Thymus (tissue), 11 donors: ENCODE data around the gene CA11. TPM values are rescaled to one million over a fixed set of nuclear protein-coding genes. Genes with fewer than 3 reads are reported as not detected.

Source experiments
- DNase-seq, 9 donors: peaks; one replicate each; pipeline ENCODE4 v3.0.0-alpha.2; 2013; ENCODE audit warnings: low spot score in 9 of 9, low read depth in 6 of 9, missing footprints in 1 of 9
- H3K27ac ChIP-seq, 2 donors: one replicate each; pipeline ENCODE4 v1.5.1; 2013; ENCODE audit warnings: control low read depth in 1 of 2, low read depth in 1 of 2, low read length in 1 of 2, mild to moderate bottlenecking in 1 of 2, moderate library complexity in 1 of 2
- H3K27me3 ChIP-seq, 2 donors: one replicate each; pipeline ENCODE4 v1.5.1; 2013; ENCODE audit warnings: low read length in 1 of 2; ENCODE audit not compliant: control insufficient read depth in 2 of 2, insufficient read depth in 1 of 2
- H3K36me3 ChIP-seq, 2 donors: one replicate each; pipeline ENCODE4 v1.5.1; 2013; ENCODE audit warnings: low read length in 1 of 2, mild to moderate bottlenecking in 1 of 2, moderate library complexity in 1 of 2; ENCODE audit not compliant: control insufficient read depth in 2 of 2, insufficient read depth in 2 of 2
- H3K4me1 ChIP-seq, 2 donors: one replicate each; pipeline ENCODE4 v1.5.1; 2013; ENCODE audit warnings: low read length in 2 of 2; ENCODE audit not compliant: control insufficient read depth in 2 of 2, insufficient read depth in 2 of 2
- H3K4me3 ChIP-seq, 2 donors: one replicate each; pipeline ENCODE4 v1.5.1; 2013; ENCODE audit warnings: low read length in 2 of 2, control low read depth in 1 of 2, mild to moderate bottlenecking in 1 of 2
- H3K9me3 ChIP-seq, 2 donors: one replicate each; pipeline ENCODE4 v1.5.1; 2013; ENCODE audit warnings: low read length in 1 of 2, mild to moderate bottlenecking in 1 of 2; ENCODE audit not compliant: control insufficient read depth in 2 of 2, insufficient read depth in 1 of 2
- WGBS: extraction: QIAGEN DNeasy Blood & Tissue Kit; methylation state at CpG from one replicate; pipeline ENCODE4 v1.1.7; 2013; 5-methylcytosine and 5-hydroxymethylcytosine counted together
- polyA plus RNA-seq: library from polyadenylated mRNA; stranded (reverse); fragments of 200-250 nt; gene quantifications from one replicate; pipeline ENCODE4 v1.2.3, GENCODE V29; 2013
- total RNA-seq: library from RNA; stranded (reverse); fragments of 120-200 nt; gene quantifications from one replicate; pipeline ENCODE4 v1.2.4, GENCODE V29; 2013
- donor health status: healthy.

The CA11 gene
- total and polyA plus RNA-seq, 2 donors, result 9.8 to 15.3 TPM

DNA sequence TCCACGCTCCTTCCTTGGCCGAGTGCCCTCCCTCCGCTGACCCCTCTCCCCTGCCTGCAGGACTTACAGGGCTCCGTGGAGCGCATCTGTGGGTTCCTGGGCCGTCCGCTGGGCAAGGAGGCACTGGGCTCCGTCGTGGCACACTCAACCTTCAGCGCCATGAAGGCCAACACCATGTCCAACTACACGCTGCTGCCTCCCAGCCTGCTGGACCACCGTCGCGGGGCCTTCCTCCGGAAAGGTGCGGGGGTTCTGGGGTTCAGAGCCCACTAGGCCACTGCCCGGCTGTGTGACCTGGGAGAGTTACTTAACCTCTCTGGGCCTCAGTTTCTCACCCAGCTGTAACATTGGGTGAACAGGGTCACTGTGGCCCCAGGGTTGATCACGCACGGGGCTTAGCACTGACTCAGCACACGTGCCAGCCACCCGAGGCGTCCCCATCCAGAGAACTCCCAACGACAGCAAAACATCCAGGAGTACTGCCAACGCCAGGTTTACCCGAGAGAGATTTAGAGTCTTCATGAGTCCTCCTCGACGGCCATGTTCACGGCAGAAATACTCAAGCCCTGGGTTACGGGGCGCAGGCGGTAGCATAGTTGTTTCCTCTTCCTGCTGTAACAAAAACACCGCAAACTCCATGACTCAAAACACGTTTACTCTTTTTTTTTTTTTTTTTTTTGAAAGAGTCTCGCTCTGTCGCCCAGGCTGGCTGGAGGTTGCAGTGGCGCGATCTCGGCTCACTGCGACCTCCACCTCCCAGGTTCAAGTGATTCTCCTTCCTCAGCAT lies 49.1 kb downstream of the CA11 start:
- Histone ChIP-seq H3K36me3 (no peaks in the 10 kb centered on the region), H3K4me1 (no peaks in the 10 kb centered on the region), H3K27me3 (peaks cover 0 to 7% of the 10 kb centered on the region in 2 donors), H3K9me3 (no peaks in the 10 kb centered on the region), H3K27ac (no peak overlapping the region), H3K4me3 (no peak overlapping the region)
- DNase-seq, result peak in 1 of 9 donors; percentile 21
- WGBS, result 85% methylated on average over 39 of the region's 39 CpGs

DNA sequence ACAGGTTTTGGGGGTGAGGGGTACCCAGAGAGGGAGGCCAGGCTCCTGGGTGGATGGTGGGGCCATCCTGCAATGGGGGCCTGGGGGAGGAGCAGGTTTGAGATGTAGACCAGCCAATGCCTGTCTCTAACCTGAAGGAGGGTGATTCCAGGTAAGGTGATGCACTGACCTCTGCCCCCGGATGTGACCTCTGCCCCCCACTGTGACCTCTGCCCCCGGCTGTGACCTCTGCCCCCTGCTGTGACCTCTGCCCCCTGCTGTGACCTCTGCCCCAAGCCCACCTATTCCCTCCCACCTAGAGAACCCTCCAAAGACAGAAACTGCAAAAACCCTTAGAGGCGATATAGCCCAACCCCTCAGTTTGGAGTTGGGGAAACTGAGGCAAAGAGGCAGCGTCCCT lies 49.8 kb downstream of the CA11 start:
- H3K4me1 ChIP-seq, result no peaks in the 10 kb centered on the region
- H3K36me3 ChIP-seq, result no peaks in the 10 kb centered on the region
- peaks cover 0 to 12% of the 10 kb centered on the region in 2 donors for H3K27me3 ChIP-seq
- WGBS, result 90% methylated on average over 4 of the region's 4 CpGs
- no peak overlapping the region for H3K27ac ChIP-seq
- H3K4me3 ChIP-seq, result no peak overlapping the region
- DNase-seq, result no peak
- H3K9me3 ChIP-seq, result no peaks in the 10 kb centered on the region

- H3K27me3 ChIP-seq, result peaks cover 0 to 16% of the 10 kb centered on the region in 2 donors
- H3K9me3 ChIP-seq, result no peaks in the 10 kb centered on the region
- no peak overlapping the region for H3K4me3 ChIP-seq
- H3K4me1 ChIP-seq, result no peaks in the 10 kb centered on the region
- WGBS, result 94% methylated on average over 6 of the region's 6 CpGs
- H3K36me3 ChIP-seq, result no peaks in the 10 kb centered on the region
- H3K27ac ChIP-seq, result no peak overlapping the region
- no peak for DNase-seq
Measured at GRCh38 chr19:48595833-48596232, 50.2 kb downstream of the CA11 start.

DNA sequence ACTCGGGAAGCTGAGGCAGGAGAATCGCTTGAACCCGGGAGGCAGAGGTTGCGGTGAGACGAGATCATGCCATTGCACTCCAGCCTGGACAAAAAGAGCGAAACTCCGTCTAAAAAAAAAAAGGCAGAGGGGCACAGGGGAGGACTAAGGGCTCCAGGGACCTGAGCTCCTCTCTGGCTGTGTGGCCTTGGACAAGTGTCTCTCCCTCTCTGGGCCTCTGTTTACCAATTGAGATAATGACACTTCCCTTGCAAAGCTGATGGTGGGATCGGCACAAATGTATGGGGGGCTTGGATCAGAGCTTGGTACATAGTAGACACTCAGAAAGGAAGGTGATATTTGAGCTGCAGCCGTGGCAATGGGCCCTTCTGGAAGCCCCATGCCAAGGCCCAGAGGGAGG lies 50.8 kb downstream of the CA11 start:
- DNase-seq, result no peak
- Histone ChIP-seq H3K4me1 (no peaks in the 10 kb centered on the region), H3K27me3 (peaks cover 0 to 18% of the 10 kb centered on the region in 2 donors), H3K4me3 (no peak overlapping the region), H3K9me3 (no peaks in the 10 kb centered on the region), H3K36me3 (no peaks in the 10 kb centered on the region), H3K27ac (no peak overlapping the region)
- 86% methylated on average over 9 of the region's 9 CpGs for WGBS

DNA sequence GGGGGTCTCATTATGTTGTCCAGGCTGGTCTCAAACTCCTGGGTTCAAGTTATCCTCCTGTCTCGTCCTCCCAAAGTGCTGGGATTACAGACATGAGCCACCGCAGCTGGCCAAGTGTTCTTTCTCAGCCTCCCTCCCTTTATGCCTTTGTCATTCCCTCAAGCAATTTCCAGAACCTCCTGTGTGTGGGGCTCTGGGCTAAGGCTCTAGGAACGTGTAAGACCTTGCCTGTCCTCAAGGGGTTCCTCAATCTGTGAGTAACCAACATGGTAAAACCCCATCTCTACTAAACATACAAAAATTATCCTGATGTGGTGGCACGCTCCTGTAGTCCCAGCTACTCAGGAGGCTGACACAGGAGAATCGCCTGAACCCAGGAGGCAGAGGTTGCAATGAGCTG lies 55.0 kb downstream of the CA11 start:
- Histone ChIP-seq H3K36me3 (no peaks in the 10 kb centered on the region), H3K27ac (no peak overlapping the region), H3K4me1 (peaks cover 0 to 8% of the 10 kb centered on the region in 2 donors), H3K27me3 (peaks cover 0 to 34% of the 10 kb centered on the region in 2 donors), H3K9me3 (peaks cover 0 to 3% of the 10 kb centered on the region in 2 donors), H3K4me3 (no peak overlapping the region)
- 91% methylated on average over 5 of the region's 5 CpGs for WGBS
- no peak for DNase-seq

DNA sequence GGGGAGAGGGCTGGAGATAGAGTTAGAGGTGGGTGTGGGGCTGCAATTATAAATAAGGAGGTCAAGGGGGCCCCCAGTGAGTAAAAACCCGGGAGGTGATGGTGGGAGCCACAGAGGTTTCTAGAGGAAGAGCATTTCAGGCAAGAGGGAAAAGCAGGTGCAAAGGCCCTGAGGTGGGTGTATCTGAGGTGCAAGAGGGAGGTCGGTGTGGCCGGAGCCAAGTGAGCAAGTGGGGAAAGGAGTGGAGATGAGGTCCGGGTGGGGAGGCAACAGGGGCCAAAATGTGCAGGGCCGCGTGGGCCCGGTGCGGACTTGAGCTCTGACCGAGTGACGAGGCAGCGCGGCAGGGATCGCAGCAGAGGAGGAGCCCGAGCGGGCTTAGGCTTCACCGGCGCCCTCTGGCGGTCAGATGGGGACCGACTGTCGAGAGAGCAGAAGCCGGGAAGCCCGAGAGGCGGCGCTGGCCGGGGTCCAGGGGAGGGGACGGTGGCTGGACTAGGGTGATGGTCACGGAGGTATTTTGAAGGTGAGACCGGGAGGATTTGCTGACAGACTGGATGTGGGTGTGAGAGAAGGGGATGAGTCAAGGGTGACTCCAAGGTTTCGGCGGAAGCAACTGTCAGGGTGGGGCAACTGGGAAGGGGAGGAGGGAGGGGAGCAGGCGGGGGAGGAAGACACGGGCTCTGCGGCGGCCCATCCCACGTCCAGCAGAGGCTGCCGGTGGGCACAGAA lies 57.2 kb downstream of the CA11 start:
- peaks cover 0 to 3% of the 10 kb centered on the region in 2 donors for H3K9me3 ChIP-seq
- DNase-seq, result peak; percentile 48 to 85 (median 76)
- peaks cover 0 to 8% of the 10 kb centered on the region in 2 donors for H3K4me1 ChIP-seq
- H3K27ac ChIP-seq, result no peak overlapping the region
- peaks cover 0 to 34% of the 10 kb centered on the region in 2 donors for H3K27me3 ChIP-seq
- H3K4me3 ChIP-seq, result peak overlapping the region; percentile 16 to 27
- 5% methylated on average over 36 of the region's 36 CpGs for WGBS
- H3K36me3 ChIP-seq, result no peaks in the 10 kb centered on the region

Other genes with a start within 250 kb of the CA11 start
- 20.2 TPM for gene GRWD1, start 200.2 kb downstream of the CA11 start, total RNA-seq
- 8.4 TPM for gene GRWD1, start 200.2 kb downstream of the CA11 start, polyA plus RNA-seq
- 0.19 TPM for gene KCNJ14, start 190.6 kb downstream of the CA11 start, total RNA-seq
- gene KCNJ14, start 190.6 kb downstream of the CA11 start, polyA plus RNA-seq, result 0.78 TPM
- 32.0 TPM for gene CYTH2, start 176.8 kb downstream of the CA11 start, total RNA-seq
- gene CYTH2, start 176.8 kb downstream of the CA11 start, polyA plus RNA-seq, result 42.4 TPM
- 0.19 TPM for gene LMTK3, start 134.4 kb downstream of the CA11 start, total RNA-seq
- gene LMTK3, start 134.4 kb downstream of the CA11 start, polyA plus RNA-seq, result 1.5 TPM
- gene SULT2B1, start 94.0 kb downstream of the CA11 start, total RNA-seq, result 0.09 TPM
- gene SULT2B1, start 94.0 kb downstream of the CA11 start, polyA plus RNA-seq, result 4.3 TPM
- not detected for gene SPACA4, start 39.4 kb downstream of the CA11 start, total RNA-seq
- not detected for gene SPACA4, start 39.4 kb downstream of the CA11 start, polyA plus RNA-seq
- gene FAM83E, start 31.1 kb downstream of the CA11 start, total RNA-seq, result 0.33 TPM
- gene FAM83E, start 31.1 kb downstream of the CA11 start, polyA plus RNA-seq, result 2.2 TPM
- gene RPL18, start 27.0 kb downstream of the CA11 start, total RNA-seq, result 2,287 TPM
- gene RPL18, start 27.0 kb downstream of the CA11 start, polyA plus RNA-seq, result 2,606 TPM
- 4.6 TPM for gene SPHK2, start 26.7 kb downstream of the CA11 start, total RNA-seq
- gene SPHK2, start 26.7 kb downstream of the CA11 start, polyA plus RNA-seq, result 13.4 TPM
- 15.8 TPM for gene DBP, start 8.8 kb downstream of the CA11 start, total RNA-seq
- 21.2 TPM for gene DBP, start 8.8 kb downstream of the CA11 start, polyA plus RNA-seq
- gene NTN5, start 26.8 kb upstream of the CA11 start, total RNA-seq, result 0.09 TPM
- gene NTN5, start 26.8 kb upstream of the CA11 start, polyA plus RNA-seq, result 3.5 TPM
- gene FUT2, start 49.8 kb upstream of the CA11 start, total RNA-seq, result 0.66 TPM
- gene FUT2, start 49.8 kb upstream of the CA11 start, polyA plus RNA-seq, result 3.2 TPM
- 0.38 TPM for gene MAMSTR, start 73.5 kb upstream of the CA11 start, total RNA-seq
- gene MAMSTR, start 73.5 kb upstream of the CA11 start, polyA plus RNA-seq, result 1.2 TPM
- 3.3 TPM for gene RASIP1, start 94.4 kb upstream of the CA11 start, total RNA-seq
- gene RASIP1, start 94.4 kb upstream of the CA11 start, polyA plus RNA-seq, result 15.6 TPM
- 0.05 TPM for gene IZUMO1, start 100.7 kb upstream of the CA11 start, total RNA-seq
- gene IZUMO1, start 100.7 kb upstream of the CA11 start, polyA plus RNA-seq, result 0.18 TPM
- gene FUT1, start 106.5 kb upstream of the CA11 start, total RNA-seq, result 0.52 TPM
- gene FUT1, start 106.5 kb upstream of the CA11 start, polyA plus RNA-seq, result 1.3 TPM
- not detected for gene FGF21, start 109.3 kb upstream of the CA11 start, total RNA-seq
- 0.11 TPM for gene FGF21, start 109.3 kb upstream of the CA11 start, polyA plus RNA-seq
- gene BCAT2, start 164.8 kb upstream of the CA11 start, total RNA-seq, result 18.9 TPM
- 37.5 TPM for gene BCAT2, start 164.8 kb upstream of the CA11 start, polyA plus RNA-seq
- 9.9 TPM for gene HSD17B14, start 190.3 kb upstream of the CA11 start, total RNA-seq
- gene HSD17B14, start 190.3 kb upstream of the CA11 start, polyA plus RNA-seq, result 20.4 TPM
- 4.1 TPM for gene PLEKHA4, start 222.4 kb upstream of the CA11 start, total RNA-seq
- 17.3 TPM for gene PLEKHA4, start 222.4 kb upstream of the CA11 start, polyA plus RNA-seq
- 12.1 TPM for gene PPP1R15A, start 226.2 kb upstream of the CA11 start, total RNA-seq
- gene PPP1R15A, start 226.2 kb upstream of the CA11 start, polyA plus RNA-seq, result 40.0 TPM